GM12872 (cell line): ENCODE data around the gene TFDP1.

Experiments
- TF ChIP-seq, protein P1 (sequence below): IDR thresholded peaks from 3 replicates; pipeline ENCODE4 v1.5.1; 2011; ENCODE audit warnings: low read depth, mild to moderate bottlenecking, low read length, moderate library complexity; ENCODE audit not compliant: insufficient read depth

TFDP1 gene

GRCh38 chr13:113552079-113552478 is 32.5 kb upstream of the TFDP1 start:
- TF ChIP-seq, protein P1, sequence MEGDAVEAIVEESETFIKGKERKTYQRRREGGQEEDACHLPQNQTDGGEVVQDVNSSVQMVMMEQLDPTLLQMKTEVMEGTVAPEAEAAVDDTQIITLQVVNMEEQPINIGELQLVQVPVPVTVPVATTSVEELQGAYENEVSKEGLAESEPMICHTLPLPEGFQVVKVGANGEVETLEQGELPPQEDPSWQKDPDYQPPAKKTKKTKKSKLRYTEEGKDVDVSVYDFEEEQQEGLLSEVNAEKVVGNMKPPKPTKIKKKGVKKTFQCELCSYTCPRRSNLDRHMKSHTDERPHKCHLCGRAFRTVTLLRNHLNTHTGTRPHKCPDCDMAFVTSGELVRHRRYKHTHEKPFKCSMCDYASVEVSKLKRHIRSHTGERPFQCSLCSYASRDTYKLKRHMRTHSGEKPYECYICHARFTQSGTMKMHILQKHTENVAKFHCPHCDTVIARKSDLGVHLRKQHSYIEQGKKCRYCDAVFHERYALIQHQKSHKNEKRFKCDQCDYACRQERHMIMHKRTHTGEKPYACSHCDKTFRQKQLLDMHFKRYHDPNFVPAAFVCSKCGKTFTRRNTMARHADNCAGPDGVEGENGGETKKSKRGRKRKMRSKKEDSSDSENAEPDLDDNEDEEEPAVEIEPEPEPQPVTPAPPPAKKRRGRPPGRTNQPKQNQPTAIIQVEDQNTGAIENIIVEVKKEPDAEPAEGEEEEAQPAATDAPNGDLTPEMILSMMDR, result no peak

DNA sequence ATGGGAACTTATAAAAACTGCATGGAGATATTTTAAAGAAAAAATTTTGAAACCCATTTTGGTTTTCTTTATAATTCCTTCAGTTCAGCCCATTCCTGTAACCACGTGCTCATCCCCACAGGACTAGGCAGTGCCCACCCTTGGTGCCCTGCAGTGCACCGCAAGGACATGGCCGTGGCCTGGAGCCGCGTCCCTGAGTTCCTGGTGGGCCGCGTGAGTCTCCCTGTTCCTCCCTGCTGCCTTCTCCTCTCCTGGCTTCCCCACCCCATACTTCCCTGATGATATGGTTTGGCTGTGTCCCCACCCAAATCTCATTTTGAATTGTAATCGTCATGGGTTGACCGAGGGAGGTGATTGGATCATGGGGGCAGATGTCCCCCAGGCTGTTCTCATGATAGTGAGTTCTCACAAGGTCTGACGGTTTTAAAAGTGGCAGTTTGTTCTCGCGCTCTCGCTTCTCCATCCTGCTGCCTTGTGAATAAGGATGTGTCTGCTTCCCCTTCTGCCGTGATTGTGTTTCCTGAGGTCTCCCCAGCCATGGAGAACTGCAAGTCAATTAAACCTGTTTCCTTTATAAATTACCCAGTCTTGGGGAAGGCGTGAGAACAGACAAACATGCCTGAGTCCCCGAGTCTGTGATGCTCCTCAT is 31.6 kb upstream of the TFDP1 start:
- TF ChIP-seq, protein P1, result no peak

DNA sequence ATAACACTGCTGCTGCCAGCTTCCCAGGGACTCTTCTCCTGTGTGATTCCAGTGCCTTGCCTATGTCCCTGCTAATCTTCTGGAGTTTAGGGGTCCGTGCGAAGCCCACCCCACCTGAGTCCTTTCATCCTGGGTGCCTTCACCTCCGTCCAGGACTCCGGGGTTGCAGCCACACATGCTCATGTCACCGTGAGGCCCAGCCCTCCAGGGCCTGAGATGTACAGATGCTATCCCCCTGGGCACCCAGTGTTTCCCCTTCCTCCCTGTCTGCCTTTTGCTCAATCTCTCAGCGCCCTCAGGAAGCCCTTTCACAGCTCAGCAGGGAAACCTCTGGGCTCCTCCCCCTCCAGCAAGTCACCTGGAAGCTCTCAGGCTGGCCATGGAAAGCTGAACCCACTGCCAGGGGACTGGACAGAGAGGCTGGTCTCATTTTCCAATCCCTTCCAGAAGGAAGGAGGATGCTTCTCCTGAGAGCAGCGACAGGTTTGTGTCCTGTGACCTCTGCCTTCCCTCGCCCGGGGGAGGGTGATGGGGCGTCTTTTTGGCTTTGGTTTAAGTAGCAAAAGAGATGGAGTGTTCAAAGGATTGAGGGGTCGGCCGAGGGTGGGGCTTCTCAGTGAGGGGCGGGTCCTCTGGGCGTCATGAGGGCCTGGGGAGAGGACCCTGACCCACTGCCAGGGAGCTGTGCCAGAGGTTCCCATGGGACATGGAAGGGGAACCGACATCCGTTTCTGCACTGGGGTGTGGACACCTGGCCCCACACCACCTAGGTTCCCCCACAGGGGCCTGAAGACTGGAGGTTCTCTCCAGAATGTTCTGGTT is 30.8 kb upstream of the TFDP1 start:
- TF ChIP-seq, protein P1, result no peak

GRCh38 chr13:113554333-113554700 is 30.2 kb upstream of the TFDP1 start:
- TF ChIP-seq, protein P1, result no peak

- TF ChIP-seq, protein P1, result no peak
Observed at GRCh38 chr13:113555141-113555540, 29.4 kb upstream of the TFDP1 start.

DNA sequence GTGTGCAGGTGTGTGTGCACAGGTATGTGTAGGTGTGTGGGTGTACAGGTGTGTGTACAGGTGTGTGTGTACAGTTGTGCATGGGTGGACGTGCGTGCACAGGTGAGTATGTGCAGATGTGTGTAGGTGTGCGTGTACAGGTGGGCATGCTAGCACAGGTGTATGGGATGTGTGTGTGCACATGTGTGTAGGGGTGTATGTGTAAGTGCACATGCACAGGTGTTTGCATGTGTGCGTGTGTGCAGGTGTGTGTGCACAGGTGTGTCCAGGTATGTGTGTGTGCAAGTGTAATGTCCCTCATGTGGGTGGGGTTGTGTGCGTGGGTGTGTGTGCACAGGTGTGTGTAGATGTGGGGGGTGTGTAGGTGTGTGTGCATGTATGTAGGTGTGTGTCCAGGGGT is 27.5 kb upstream of the TFDP1 start:
- TF ChIP-seq, protein P1, result no peak

DNA sequence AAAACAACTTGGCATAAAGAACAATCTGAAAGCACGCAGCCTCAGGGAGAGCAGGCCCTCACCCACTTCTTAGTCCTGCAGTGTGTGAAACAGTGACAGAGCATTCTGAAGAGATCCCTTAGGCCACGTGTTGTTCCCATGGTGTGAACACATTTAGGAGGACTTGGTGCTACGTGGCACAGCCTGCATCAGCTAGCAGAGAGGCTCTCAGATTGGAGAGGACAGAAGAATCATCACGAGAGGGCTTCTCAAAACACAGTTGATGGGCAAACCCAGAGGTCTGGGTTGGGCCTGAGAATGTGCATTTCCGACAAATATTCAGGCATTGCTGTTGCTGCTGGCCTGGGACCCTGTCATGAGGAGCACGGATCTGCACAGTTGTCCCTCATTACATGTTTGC is 26.1 kb upstream of the TFDP1 start:
- TF ChIP-seq, protein P1, result no peak
